Heart right ventricle (tissue), 16 donors: Measurements from ENCODE around the gene FHAD1. TPM values are rescaled to one million over a fixed set of nuclear protein-coding genes. Genes with fewer than 3 reads are reported as not detected.

Experiments
- ATAC-seq, 8 donors: fragments of 200-7000 bp; cut with Tn5 transposase; one replicate each; pipeline ENCODE4 v1.9.1; 2020; ENCODE audit warnings: mild to moderate bottlenecking in 8 of 8, moderate library complexity in 8 of 8, moderate number of reproducible peaks in 1 of 8
- DNase-seq, 2 donors: peaks; one replicate each; pipeline ENCODE4 v3.0.0-alpha.2; 2020
- H3K27ac ChIP-seq, 10 donors: fragments of 200-600 bp; sonication (generic) in 2 of 10; one replicate each; pipeline versions ENCODE4 v1.5.0 to v1.8.0; 2020 to 2022; ENCODE audit warnings: mild to moderate bottlenecking in 3 of 10
- H3K27me3 ChIP-seq, 7 donors: fragments of 200-600 bp; one replicate each; pipeline ENCODE4 v1.8.0; 2021 to 2022; ENCODE audit warnings: mild to moderate bottlenecking in 2 of 7
- H3K36me3 ChIP-seq, 9 donors: fragments of 200-600 bp; sonication (generic) in 1 of 9; one replicate each; pipeline versions ENCODE4 v1.5.0 to v1.8.0; 2020 to 2022; ENCODE audit warnings: mild to moderate bottlenecking in 2 of 9
- H3K4me1 ChIP-seq, 9 donors: fragments of 200-600 bp; sonication (generic) in 1 of 9; one replicate each; pipeline versions ENCODE4 v1.5.0 to v1.8.0; 2020 to 2022; ENCODE audit warnings: mild to moderate bottlenecking in 4 of 9
- H3K4me3 ChIP-seq, 10 donors: fragments of 200-600 bp; sonication (generic) in 2 of 10; one replicate each; pipeline versions ENCODE4 v1.5.0 to v1.8.0; 2020 to 2022; ENCODE audit warnings: mild to moderate bottlenecking in 7 of 10, moderate library complexity in 2 of 10
- H3K9me3 ChIP-seq, 11 donors: fragments of 200-600 bp in 10 of 11; sonication (generic) in 2 of 11; one replicate each; pipeline versions ENCODE4 v1.5.0 to v1.8.0; 2013 to 2022; ENCODE audit warnings: mild to moderate bottlenecking in 2 of 11, control low read depth in 1 of 11, moderate library complexity in 1 of 11
- CTCF ChIP-seq, 9 donors: fragments of 200-600 bp; sonication (generic) in 2 of 9; IDR thresholded peaks; one replicate each; pipeline versions ENCODE4 v1.5.0 to v1.8.0; 2021 to 2022; ENCODE audit warnings: antibody characterized with exemption in 9 of 9, mild to moderate bottlenecking in 5 of 9, moderate library complexity in 1 of 9
- WGBS, 2 donors: extraction: QIAGEN DNeasy Blood & Tissue Kit; methylation state at CpG; one replicate each; pipeline ENCODE4 v1.1.7; 2013; ENCODE audit warnings: inconsistent platforms in 1 of 2; 5-methylcytosine and 5-hydroxymethylcytosine counted together
- intact Hi-C, 10 donors: fragments of 100-400 bp; cut with DNase I; formaldehyde crosslinking; loops; one replicate each; pipeline versions ENCODE4 v1.11.1 to v1.14.2; 2022
- polyA plus RNA-seq, 2 donors: library from polyadenylated mRNA; stranded (reverse); fragments of 200-250 nt; gene quantifications; one replicate each; pipeline ENCODE4 v1.2.3, GENCODE V29; 2013
- total RNA-seq, 10 donors: library from RNA; stranded (reverse); fragmentation: NEBNext Ultra II Directional in 3 of 10; extraction: Animal tissue kit (Norgen Biotek cat#: 25700) in 3 of 10; gene quantifications; one replicate each; pipeline versions ENCODE4 v1.2.1 to v1.2.4, GENCODE V29; 2021 to 2023
- donor health status: Arrhythmogenic right ventricular cardiomyopathy.
- donor health status: ischemic (EF 13 %, LVEDD 7.1; RV severe dilation, severe dysfunction).
- donor health status: healthy with polysubstance abuse.
- donor health status: DM: no; HTN: yes; CAD: no.
- donor health status: DM: no; HTN: no; CAD: no.
- donor health status: ischemic (EF 25% LVEDD 6.9; RV normal size, moderate dysfunction).
- donor health status: ischemic (EF 25% LVEDD 5.7; RV mildly dilated, moderate dysfunction).
- donor health status: healthy.
- donor health status: DM: yes; HTN: yes; CAD: no.
- donor health status: Ischemic cardiomyopathy.
- donor health status: ischemic (EF 35%, LVEDD 5.7; RV mildly dilated, moderate dysfunction).
- donor health status: nonischemic (EF 11% LVEDD 7.7; RV severe dilation, severe dysfunction).
- donor health status: DM: yes; HTN: yes; CAD: no.
- donor health status: PGD.
- donor health status: ischemic (EF 29% LVEDD 5.4; RV normal size, mild dysfunction).
- donor health status: nonischemic (EF 23%, LVEDD 6.1; RV moderate dilation, normal function).

FHAD1 gene
- total and polyA plus RNA-seq, 12 donors: 0.06 to 1.0 (median 0.12) TPM; not detected in 5

- intact Hi-C loops: no loop called here
- no peak for DNase-seq
- TF ChIP-seq CTCF (IDR thresholded peaks at IDR 0.05): no peak
- Histone ChIP-seq H3K36me3 (no peaks in the 10 kb centered on the region), H3K4me3 (no peak overlapping the region), H3K4me1 (peaks cover 0 to 38% (median 7%) of the 10 kb centered on the region in 9 donors), H3K27me3 (no peaks in the 10 kb centered on the region), H3K27ac (no peak overlapping the region), H3K9me3 (no peaks in the 10 kb centered on the region)
- WGBS, 2 donors: 68 to 73% methylated on average over 25 of the region's 25 CpGs
- ATAC-seq: peak in 1 of 8 donors; percentile 50
Observed at GRCh38 chr1:15207031-15207828, 39.8 kb upstream of the FHAD1 start.

DNA sequence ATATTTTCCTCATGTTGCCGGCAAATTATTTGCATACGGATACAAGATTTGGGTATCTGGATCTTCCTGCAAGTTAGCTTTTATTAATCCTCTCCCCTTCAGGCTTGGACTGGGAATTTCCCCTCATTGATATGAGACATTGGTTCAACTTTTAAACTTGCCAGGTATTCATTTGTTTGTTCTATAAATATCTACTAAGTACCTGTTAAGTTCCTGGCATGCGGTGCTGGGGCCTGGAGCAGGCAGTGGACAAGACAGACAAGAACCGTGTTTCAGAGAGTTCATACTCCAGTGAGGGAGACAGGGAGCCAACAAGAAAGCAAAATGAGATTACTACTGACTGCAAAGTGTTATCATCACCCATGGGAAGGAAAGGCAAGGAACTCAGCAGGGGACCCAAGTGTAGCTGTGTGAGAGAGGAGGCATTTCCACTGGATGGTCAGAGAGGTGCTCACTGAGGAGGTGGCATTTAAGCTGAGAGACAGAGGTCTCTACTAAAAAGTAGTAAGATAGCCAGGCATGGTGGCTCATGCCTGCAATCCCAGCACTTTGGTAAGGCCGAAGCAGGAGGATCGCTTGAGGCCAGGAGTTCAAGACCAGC, 39.1 kb upstream of the FHAD1 start:
- DNase-seq (no peak), ATAC-seq (no peak)
- H3K27me3 ChIP-seq: no peaks in the 10 kb centered on the region
- no peaks in the 10 kb centered on the region for H3K36me3 ChIP-seq
- no peaks in the 10 kb centered on the region for H3K9me3 ChIP-seq
- no peak overlapping the region for H3K27ac ChIP-seq
- TF ChIP-seq CTCF (IDR thresholded peaks at IDR 0.05): no peak
- H3K4me1 ChIP-seq: peaks cover 0 to 45% (median 13%) of the 10 kb centered on the region in 9 donors
- 70 to 82% methylated on average over 6 of the region's 6 CpGs for WGBS, 2 donors
- intact Hi-C loops: no loop called here
- no peak overlapping the region for H3K4me3 ChIP-seq

DNA sequence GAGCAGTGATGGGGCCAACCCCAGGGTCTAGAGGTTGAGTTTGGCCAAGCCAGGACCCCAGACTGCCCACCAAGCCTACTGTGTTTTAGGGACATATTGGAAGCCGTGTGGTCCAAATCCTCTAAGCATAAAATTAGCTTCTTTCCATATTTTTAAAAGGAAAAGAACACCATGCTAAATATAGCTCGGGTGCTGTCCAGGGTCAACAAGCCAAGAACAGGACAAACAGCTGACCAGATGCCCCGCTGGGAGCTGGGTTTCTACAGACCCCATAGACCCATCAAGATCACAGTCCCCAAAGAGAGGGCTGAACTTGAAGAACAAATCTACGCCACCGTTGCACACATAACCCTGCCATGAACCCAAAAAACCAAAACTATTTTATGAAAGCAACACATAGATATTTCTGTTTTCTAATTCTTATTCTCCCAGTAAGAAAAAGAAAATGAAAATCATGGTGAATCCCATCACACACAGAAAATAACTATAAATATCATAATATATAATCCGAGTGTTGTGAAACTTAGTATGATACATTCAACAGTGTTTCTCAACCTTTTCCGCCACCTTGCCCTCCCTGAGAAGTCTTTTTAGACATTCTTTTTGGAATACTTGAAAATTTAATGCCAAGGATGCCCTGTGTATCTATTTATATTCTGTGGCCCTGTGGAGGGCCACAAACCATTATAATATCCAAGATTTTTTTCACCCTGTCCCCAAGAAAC, 36.2 kb upstream of the FHAD1 start:
- Histone ChIP-seq H3K27ac (peak overlapping the region in 2 of 10 donors; percentile 2 to 7), H3K9me3 (no peaks in the 10 kb centered on the region), H3K36me3 (peaks cover 0 to 8% (median 0%) of the 10 kb centered on the region in 9 donors), H3K4me3 (no peak overlapping the region), H3K27me3 (no peaks in the 10 kb centered on the region), H3K4me1 (peaks cover 0 to 69% (median 16%) of the 10 kb centered on the region in 9 donors)
- no peak for TF ChIP-seq CTCF (IDR thresholded peaks at IDR 0.05)
- WGBS, 2 donors: 75 to 85% methylated on average over 7 of the region's 7 CpGs
- ATAC-seq: peak in 5 of 8 donors; percentile 23 to 53 (median 35)
- no peak for DNase-seq
- intact Hi-C loops: loop anchor here in 2 of 10 donors (5.0 to 10.0 kb wide), 2 partner anchors 56 to 59 kb away; partner anchors contain the start of gene TMEM51 (in 2 of the 2)

DNA sequence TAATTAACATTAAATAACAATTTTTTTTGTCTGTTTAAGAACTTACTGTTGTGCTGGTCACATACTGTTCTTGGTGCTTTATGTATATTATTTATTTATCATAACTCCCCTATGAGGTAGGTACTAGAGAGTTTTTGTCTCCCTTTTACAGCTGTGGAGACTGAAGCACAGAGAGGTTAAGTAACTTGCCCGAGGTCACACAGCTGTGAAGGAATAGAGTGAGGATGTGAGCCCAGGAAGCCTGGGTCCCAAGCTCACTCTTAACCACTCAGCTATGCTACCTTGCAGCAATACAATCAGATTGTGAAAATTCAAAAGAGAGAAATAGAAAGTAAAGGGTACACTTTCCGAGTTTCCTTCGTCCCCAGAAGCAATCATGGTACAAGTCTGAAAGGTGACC, 35.6 kb upstream of the FHAD1 start:
- Histone ChIP-seq H3K9me3 (no peaks in the 10 kb centered on the region), H3K36me3 (peaks cover 0 to 8% (median 0%) of the 10 kb centered on the region in 9 donors), H3K27ac (peak overlapping the region in 2 of 10 donors; percentile 2 to 7), H3K27me3 (no peaks in the 10 kb centered on the region), H3K4me3 (no peak overlapping the region), H3K4me1 (peaks cover 0 to 69% (median 16%) of the 10 kb centered on the region in 9 donors)
- whole genome bisulfite sequencing, 2 donors: 94 to 97% methylated on average over 3 of the region's 3 CpGs
- intact Hi-C loops: loop anchor here in 2 of 10 donors (5.0 to 10.0 kb wide), 2 partner anchors 57 to 59 kb away; partner anchors contain the start of gene TMEM51 (in 2 of the 2)
- no peak for TF ChIP-seq CTCF (IDR thresholded peaks at IDR 0.05)
- DNase-seq (no peak), ATAC-seq (no peak)
